Endometrial microvascular endothelial cells (primary cell): ENCODE results near the gene PHAX. TPM values are rescaled to one million over a fixed set of nuclear protein-coding genes. Genes with fewer than 3 reads are reported as not detected.
"Not testable (repeated sequence)": the region's sequence is repeated elsewhere in the genome, so short reads cannot be mapped to it uniquely, and the experiment has no call there.

Experiments used
- in situ Hi-C: cut with HindIII; loops from 2 replicates; pipeline ENCODE4 v1.10.0; 2017; ENCODE audit warnings: low sequenced_read_pairs, low pct_unique_long_range_greater_than_20kb; ENCODE audit errors: inconsistent ontology term
- total RNA-seq: library from RNA; depleted of rRNA; stranded (reverse); fragments of >200 nt; gene quantifications from one replicate; pipeline ENCODE4 v1.2.3, GENCODE V29; 2015; ENCODE audit errors: inconsistent ontology term

Gene PHAX
- total RNA-seq, 1 donor from 2014 or later = 33.5 TPM

- in situ Hi-C loops = no loop called here
Measured at GRCh38 chr5:126648471-126648870, 47.7 kb downstream of the PHAX start.

- in situ Hi-C loops = not testable (repeated sequence)
Measured at GRCh38 chr5:126649057-126649456, 48.3 kb downstream of the PHAX start.

DNA sequence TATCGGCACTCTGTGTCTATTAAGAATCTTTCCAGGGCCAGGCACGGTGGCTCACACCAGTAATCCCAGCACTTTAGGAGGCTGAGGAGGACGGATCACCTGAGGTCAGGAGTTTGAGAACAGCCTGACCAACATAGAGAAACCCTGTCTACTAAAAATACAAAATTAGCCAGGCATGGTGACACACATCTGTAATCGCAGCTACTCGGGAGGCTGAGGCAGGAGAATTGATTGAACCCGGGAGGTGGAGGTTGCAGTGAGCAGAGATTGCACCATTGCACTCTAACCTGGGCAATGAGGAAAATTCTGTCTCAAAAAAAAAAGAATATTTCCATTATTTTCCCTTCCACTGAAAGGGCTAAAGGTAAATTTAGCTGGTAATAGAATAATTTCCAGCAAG lies 49.0 kb downstream of the PHAX start:
- in situ Hi-C loops = not testable (repeated sequence)

GRCh38 chr5:126650463-126650862 lies 49.7 kb downstream of the PHAX start:
- in situ Hi-C loops = no loop called here

DNA sequence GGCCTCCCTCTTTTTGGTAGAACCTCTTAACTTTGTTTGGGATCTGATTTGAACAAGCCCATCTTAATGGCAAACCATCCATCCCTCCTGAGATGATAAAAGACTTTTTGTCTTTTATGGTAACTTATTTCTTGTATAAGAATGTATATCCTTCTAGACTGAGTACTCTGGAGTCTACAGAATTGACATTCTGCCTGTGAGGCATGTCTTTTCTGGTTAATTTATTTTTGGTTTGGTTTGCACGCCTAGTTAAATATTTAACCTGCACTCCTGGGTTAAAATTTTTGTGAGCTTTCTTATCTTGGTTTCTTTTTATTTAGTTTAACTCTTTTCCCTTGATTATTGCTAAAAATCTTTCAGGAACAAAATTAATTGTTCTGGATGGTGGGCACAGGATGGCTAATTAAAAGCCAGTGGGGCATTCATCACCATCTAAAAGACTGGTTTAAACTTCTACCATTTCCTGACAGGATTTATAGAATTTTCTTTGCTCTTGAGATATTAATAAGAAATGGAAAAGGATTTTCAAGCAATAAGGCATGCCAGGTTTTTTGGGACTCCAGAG lies 50.3 kb downstream of the PHAX start:
- in situ Hi-C loops = no loop called here

GRCh38 chr5:126656401-126657007 lies 55.8 kb downstream of the PHAX start:
- in situ Hi-C loops = no loop called here

DNA sequence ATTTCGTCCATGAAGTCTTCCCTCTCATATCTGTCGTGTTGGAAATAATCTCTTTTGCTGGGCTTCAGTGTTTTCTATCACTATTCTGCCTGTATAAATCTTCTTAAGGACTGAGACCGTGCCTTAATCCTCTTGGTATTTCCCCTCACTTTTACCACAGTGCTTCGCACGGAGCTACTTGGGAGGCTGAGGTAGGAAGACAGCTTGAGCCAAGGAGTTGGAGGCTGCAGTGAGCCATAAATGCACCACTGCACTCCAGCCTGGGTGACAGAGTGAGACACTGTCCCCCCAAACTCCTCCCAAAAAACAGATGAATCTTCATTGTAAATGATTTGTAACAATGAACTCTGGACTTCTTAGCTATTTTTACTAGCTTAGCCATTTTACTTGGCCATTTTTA lies 57.8 kb downstream of the PHAX start:
- in situ Hi-C loops = no loop called here

DNA sequence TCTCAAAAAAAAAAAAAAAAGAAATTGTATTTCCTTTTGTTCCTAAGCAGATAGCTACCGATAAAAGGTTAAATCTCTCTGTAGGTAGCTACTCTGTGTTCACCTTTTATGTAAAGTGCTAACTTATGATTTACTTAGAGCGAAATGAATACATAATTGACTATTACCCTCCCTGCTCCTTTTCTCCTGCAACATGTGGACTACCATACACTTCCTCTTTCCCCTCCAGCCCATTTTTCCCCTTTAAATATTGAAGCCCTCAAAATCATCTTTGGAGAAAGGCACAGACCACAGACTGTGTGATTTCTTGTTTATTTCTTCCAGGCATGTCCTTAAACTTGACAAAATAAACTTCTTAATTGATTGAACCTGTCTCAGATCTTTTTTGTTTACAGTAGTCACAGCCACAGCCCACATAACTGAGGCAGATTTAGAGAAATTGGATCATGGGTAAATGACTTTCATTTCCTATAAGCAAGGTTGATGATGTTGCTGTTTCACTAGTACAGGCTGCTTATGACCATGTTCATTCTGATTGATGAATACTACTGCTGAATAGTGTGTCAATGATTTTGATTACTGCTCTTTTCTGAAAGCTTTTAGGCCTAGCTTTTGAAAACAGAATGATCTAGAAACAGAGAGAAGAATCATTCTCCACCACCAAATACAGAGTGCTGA lies 59.2 kb downstream of the PHAX start:
- in situ Hi-C loops = no loop called here

- in situ Hi-C loops = no loop called here
Measured at GRCh38 chr5:126664586-126664985, 63.8 kb downstream of the PHAX start.

GRCh38 chr5:126670109-126670508 lies 69.4 kb downstream of the PHAX start:
- in situ Hi-C loops = not testable (repeated sequence)

DNA sequence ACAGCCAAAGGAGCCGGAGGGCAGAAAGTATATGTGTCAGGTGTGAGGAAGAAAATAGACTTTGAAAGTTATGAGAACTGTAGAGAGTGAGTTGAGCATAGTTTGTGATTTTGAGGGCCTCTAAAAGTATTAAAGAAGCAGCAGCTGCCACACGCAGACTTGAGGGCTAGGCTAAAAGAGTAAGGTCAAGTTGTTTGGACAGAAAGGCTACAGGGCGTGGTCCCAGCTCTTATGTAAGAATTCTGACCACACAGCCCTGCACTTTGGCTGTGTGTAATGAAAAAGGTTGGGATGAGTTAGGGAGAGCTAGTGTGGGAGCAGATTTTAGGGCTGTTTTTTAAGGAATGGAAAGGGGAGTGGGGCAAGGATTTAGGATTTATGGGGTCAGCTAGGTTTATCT lies 70.9 kb downstream of the PHAX start:
- in situ Hi-C loops = not testable (repeated sequence)

GRCh38 chr5:126673477-126673876 lies 72.7 kb downstream of the PHAX start:
- in situ Hi-C loops = no loop called here

GRCh38 chr5:126674145-126674544 lies 73.4 kb downstream of the PHAX start:
- in situ Hi-C loops = no loop called here

GRCh38 chr5:126675338-126675737 lies 74.6 kb downstream of the PHAX start:
- in situ Hi-C loops = no loop called here

DNA sequence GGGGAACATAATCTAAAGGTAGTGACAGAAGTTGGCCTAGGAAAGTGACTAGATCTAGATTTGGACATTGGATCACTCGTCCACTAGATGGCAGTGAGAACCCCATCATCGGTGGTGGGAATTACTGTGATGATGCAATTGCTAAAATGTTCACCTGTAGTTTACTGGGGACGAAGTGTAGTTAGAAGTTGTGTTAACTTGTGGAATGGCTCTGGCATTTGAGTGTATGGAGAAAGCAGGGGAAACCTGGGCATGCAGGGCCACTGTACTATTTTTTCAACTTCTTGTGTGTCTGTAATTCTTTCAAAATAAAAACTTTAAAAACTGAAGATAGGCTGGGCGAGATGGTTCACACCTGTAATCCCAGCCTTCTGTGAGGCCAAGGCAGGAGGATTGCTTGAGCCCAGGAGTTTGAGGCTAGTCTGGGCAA lies 75.5 kb downstream of the PHAX start:
- in situ Hi-C loops = no loop called here

Other genes with a start within 250 kb of the PHAX start
- 0.56 TPM for gene GRAMD2B, start 177.5 kb upstream of the PHAX start, total RNA-seq
- gene ALDH7A1, start 5.7 kb upstream of the PHAX start, total RNA-seq = 9.9 TPM
- 67.7 TPM for gene LMNB1, start 176.2 kb downstream of the PHAX start, total RNA-seq